CD4-positive, alpha-beta T cell treated with Interleukin-4 for 4 hours (primary cell): ENCODE measurements around the gene APBA1.
A peak's percentile ranks its signal among the peaks of the same experiment; 100 is the strongest.

Experiments
- DNase-seq: peaks from one replicate; pipeline ENCODE4 v3.0.0-alpha.2; 2020

APBA1 gene

DNA sequence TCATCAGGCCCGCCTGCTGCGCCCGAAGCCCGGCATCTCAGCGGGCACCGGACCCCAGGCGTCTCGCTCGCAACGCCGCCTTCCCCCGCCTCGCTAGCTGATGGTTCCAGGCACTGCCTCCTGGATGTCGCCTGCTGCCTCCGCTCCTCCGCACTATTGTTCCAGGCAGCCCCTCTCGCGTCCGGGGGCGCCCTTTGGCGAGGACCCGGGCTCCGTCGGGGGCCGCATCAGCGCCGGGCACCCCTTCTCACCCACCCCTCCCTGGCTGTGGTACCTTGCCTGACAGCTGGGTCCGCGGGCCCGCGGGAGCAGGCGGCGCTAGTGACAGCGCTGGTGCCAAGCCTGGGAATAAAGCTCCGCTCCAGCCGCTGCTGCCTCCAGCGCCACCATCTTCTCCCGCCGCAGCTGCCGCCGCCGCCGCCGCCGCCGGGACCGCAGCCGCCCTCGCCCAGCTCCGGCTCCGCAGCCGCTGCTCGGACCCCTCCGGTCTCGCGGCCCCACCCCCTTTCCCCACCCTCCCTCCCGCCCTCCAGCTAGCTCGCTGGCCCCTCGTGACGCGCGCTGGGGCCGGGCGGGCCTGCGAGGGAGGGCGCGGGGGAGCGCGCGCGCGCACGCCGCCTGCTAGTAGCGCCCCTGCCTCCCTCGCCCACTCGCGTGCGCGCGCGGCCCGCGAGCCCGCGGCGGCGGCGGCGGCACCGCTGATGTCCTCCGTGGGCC is at the start of gene APBA1:
Gene APBA1, minus strand, starts transcription at position 493 of the 717 bp plus-strand sequence.
- peak; percentile 35 for DNase-seq

DNA sequence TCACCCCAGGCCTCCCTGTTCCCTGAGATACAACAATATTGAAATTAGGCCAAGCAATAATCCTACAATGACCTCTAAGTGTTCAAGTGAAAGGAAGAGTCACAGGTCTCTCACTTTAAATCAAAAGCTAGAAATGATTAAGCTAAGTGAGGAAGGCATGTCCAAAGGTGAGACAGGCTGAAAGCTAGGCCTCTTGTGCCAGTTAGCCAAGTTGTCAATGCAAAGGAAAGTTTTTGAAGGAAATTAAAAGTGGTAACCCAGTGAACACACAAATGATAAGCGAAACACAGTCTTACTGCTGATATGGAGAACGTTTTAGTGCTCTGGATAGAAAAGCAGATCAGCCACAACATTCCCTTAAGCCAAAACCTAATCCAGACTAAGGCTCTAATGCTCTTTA is 47.8 kb upstream of the APBA1 start:
- no peak for DNase-seq

DNA sequence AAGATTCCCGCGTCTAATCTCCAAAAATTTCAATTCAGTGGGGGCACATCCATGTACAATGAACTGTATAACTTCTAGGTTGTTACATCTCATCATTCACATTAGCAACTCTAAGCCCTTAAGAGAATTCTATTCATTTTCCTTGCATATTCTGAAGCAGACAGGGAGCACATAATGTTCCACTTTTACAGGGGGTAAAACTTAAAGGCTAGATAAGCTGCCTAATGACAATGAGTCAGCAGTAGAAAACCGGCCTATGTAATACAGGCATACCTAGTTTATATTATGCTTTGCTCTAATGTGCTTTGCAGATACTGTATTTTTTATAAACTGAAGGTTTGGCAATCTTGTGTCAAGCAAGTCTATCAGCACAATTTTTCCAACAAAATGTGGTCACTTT is 47.2 kb upstream of the APBA1 start:
- no peak for DNase-seq

DNA sequence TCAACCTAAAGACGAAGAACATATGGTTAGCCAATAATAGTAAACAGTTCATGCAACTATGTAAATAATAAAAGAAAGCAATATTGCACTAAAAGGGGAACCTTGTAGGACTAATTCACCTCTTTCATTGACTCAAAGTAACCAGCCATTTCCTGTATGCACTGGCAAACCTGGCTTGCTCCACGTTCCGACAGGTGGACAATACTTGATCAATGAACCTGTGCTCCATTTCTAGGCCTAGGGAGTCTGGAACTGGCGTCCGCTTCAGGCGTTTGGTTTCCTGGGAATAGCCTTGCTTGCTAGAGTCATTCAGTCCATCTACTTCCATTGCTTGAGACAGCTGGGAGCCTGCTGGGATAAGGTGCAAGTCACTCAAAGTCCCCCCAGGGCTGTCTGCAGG is 46.0 kb upstream of the APBA1 start:
- no peak for DNase-seq

DNA sequence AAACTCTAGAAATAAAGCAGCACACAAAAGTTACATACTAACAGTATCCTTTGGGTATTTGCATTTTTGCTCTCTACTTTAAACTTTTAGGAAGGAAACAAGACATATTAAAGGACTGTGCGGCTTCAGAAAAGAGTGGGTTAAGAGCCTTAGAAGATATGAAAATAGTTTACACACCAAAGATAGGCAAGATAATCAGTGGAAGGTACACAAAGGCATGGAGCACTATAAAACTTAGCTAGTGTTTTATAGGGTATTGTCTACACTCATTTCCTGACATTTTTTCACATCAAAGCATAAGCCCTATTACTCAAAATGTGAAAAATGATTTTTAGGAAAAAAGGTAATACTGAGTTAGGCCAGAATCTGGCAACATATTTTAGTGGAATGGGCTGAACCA is 43.7 kb upstream of the APBA1 start:
- DNase-seq, result no peak

DNA sequence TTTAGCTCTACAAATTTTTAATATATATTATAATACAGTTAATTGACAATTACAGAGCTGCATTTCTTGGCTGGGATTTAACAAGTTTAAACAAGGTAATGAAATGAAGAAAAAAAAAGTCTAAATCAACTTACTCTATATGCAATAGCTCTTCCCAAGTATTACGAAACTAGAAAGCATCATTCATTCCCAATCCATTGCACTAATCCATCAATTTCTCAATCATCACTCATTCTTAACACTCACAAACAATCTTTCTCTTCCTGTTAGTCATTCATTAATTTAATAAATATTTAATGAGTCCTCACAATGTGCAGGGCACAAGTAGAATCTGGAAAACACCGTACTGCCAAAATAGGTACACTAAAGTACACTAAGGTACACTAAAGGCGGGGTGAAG is 42.9 kb upstream of the APBA1 start:
- no peak for DNase-seq

DNA sequence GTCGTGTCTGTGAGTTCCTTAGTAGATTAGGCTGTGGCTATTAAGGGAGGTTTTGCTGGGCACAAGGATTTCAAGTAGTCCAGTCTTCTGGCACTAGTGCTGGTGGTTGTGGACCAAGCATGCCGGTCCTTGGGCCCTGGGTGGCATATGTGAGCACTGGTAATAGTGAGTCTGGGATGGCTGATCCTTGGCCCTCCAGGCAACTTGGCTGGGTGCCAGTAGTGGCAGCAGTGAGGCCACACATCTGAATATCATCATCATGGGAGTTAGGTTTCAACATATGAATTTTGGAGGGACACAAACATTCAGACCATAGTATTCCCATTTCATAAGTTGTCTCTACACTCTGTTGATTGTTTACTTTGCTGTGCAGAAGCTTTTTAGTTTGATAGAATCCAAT is 25.3 kb upstream of the APBA1 start:
- DNase-seq, result no peak

DNA sequence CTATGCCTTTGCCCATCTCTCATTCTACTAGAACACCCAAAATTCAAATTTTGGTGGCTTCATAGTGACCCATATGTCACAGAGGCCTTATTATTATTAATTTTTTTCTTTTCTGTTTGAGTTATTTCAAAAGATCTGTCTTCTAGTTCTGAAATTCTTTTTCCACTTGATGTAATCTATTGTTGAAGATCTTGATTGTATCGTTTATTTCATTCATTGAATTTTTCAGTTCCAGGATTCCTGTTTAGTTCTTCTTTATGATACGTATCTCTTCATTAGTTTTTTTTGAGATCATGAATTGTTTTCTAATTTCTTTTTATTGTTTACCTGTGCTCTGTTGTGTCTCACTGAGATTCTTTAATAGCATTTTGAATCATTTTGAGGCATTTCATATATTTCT is 24.6 kb upstream of the APBA1 start:
- no peak for DNase-seq

DNA sequence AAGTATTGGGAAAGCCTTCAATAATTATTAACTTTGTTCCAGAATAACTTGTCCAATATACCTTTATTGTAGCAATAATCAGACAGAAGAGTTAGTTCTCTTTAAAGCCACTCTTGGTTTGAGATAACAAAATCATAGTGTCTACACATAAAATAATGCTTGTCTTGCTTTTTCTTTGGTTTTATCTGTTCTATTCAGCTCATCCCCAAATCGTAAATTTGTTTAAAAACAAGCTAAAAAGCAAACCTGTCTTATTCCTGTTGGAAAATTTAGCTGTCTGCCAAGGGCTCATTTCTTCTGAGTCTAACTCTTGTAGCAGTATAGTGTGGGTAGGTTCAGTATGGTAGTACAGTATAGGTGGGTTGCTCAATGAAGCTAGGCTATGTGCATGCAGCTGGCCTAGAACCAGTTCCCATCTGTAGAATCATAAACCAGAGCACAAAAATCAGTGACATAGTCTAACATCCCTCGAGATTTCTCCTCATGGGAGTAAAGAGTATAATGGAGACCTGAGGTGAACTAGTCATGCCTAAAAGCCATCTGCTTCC is 17.9 kb upstream of the APBA1 start:
- no peak for DNase-seq

DNA sequence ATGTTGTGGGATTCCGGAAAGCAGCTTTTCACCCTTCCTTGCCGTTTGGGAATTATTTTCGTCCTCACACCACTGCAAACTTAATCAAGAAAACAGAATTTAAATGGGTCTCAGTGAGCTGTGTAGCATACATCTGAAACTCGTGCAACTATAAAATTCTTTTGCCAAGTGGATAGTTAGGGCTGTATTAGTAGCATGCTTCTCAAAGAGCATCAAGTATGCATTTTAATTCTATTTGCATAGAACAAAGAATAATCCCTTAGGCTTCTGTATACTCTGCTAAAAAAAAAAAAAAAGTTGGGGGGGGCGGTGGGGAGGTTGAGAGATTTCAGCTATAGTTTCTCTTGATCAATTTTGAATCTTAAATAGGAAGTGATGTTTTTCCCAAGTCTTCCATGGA is 11.8 kb upstream of the APBA1 start:
- no peak for DNase-seq

DNA sequence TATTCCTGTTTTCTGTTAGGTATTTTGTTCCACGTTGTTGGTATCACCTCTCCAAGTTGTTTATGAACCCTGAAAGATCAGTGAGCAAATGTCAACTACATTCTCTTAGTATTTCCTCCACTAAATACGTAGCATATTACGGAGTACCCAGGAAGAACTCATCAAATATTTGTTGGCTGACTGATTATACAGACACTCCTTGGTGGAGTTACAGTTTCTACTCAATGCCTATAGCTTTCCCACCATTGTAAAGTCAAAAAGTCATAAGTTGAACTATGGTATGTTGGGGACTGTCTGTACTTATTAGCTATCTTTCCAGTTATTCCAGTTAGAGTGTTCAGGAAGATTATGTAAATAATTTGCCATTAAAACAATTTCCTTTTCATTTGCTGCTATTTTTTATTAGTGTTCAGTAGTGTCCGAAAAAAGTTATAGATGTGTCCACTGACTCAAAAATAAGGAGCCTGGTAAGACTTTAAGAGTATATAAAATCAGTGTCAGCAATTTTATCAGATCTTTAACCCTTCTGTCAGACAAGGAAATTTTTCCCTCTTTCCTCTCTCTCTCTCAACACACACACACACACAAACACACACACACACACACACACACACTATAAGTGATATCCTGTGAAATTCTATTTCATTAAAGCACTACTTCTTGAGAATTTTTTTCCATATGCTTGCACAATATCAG is 6.8 kb upstream of the APBA1 start:
- DNase-seq, result no peak

DNA sequence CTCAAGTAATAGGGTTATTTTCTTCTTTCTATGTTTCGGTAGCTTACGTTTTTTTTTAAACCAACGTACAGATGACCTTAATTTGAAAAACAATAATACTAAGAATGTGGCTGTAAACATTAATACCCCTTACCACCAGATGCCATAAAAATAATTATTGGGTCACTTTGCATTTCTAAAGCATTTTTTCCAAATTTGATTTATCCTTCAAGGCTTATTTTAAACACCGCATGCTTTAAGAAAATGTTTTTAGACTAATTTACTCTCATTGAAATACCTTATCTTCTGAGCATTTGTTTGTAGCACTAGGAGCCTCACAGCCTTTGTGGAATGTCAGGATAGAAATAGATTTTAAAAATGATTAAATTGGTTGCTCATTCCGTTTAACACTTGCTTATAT is 5.8 kb upstream of the APBA1 start:
- DNase-seq, result no peak

DNA sequence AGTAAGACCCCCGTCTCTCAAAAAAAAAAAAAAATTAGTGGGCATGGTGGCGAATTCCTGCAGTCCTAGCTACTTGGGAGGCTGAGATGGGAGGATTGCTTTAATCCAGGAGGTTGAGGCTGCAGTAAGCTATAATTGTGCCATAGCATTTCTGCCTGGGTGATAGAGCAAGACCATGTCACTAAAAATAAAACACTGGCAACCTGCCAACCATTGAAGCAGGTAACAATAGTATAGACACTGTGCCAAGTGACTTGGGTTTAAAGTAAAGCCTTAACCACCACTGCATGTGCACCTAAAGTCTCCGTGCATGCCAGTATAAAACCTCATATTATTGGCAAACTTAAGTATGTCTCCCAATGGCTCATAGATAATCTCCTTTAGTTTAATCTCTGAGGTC is 3.4 kb upstream of the APBA1 start:
- no peak for DNase-seq

DNA sequence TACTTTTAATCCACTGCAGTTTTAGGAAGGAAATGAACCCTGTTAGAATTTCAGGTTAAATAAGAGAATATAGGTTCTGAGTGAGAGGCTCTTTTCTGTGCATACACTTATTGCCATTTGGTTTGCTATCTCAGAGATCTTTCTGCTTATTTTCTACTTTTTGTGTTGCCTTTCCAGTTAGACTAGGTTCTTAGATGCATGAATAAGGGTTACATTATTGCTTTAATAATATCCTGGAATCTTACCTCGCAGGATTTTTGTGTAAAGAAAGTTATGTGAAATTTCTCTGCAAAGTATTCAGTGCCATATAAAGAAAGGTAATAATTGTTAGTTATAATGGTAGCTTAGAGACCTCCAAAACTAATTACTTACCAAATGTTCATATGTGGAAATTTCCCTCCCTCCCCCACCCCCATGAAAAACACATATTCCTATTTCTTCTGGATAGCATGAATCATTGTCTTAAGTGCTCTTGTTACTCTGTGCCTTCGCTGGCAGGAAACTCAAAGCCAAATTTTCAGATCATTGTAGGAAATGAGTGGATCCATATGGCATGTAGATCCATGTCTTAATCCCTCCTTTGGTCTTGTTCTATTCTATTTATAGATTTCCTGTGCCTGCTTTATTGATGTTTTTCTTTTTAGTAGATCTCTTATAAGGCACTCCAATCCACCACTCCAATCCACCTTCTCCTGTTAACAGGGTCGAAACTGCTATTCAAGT is 2.7 kb upstream of the APBA1 start:
- no peak for DNase-seq

DNA sequence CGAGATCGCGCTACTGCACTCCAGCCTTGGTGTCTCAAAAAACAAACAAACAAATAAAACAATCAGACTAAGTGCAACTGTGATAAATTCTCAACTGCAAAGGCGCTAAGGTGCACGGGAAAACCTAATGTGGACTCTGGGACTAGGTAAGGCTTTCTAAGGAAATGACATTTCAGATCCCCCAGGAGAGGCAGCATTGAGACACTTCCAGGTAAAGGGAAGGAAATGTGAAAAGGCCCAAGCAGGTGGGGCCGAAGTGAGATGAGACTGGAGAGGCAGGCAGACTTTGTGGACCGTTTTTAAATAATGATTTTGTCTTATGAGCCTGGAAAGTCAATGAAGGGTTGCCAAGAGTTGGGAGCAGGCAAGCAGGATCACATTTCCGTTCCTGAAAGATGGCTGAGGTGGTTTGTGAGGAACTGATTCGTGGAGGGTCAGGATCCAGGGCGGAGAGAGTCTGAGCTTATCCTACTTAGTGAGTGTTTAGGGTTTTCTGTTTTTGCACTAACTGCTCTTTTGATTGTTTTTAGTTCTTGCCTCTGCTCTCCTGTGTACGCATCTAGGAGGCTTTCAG is 2.0 kb upstream of the APBA1 start:
- no peak for DNase-seq

DNA sequence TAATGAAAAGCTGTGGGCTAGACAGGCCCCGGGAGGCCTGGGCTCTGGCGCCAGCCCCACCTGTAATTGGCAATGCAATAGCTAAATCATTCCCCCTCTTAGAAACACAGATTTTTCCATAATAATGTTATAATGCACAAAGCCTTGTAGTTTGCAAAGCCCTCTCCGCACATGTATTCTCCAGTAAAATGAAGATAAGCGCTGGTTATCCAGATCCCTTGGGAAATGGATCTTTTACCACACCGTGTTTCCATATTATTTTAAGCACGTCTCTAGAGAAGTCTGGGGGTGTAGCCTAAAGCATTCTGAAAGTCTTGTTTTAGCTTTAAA is 1.1 kb upstream of the APBA1 start:
- no peak for DNase-seq

DNA sequence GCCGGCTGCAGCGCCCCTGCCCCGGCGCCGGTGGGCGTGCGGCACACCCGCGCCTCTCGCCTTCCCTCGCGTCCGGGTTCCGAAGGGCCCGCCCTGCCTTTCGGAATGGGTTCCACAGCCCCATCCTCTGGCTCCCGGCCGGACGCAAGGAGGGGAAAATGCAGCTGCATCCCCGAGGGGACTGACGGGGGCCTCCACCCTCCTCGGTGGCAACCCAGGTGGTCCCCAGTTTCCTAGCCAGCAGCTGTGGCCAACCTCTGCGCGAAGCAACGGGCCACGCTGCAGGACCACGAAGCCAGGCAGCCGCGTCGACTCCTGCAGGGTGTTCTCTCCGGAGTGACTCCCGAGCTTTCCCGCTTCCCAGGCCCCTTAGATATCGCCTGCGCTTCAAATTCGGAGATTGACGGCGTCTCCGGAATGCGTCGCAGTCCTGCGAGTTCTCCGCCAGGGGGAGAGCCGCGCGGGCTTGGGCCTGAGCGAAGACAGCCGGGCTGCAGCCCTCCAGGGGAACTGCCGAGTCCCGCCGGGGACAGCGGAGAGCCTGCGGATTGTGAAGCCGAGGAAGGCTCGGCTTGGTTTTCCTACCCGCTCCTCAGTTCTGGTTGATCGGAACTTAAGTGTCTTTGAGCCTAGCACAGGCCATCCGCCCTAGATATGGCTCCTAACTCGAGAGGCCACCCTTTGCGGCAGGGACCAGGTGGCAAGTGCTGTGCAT is 582 bp upstream of the APBA1 start:
- peak; percentile 60 for DNase-seq

DNA sequence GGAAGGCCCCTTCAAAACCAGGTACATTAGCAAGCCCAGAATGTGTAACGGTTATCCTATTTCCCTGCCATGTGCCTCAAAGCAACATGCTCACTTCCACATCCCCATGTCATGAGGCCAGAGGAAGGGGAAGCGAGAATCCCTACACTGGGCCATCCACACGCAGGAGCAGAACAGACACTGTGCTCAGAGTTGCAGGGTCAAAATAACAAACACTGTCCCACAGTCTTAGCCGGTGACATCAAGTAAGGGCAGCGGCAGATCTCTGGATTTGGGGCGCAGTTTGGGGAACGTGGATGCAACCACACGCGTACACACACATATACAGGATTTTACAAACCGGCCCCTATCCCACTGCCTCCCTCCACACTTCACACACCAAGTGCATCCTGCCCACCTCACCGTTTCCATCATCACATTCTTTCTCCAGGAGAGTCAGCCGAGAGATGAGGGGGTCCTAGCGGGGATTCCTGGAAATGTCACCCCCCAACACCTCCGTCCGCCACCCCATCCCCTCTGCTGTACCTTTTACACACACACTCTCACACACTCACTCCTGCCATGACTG is 776 bp downstream of the APBA1 start:
- DNase-seq, result no peak

DNA sequence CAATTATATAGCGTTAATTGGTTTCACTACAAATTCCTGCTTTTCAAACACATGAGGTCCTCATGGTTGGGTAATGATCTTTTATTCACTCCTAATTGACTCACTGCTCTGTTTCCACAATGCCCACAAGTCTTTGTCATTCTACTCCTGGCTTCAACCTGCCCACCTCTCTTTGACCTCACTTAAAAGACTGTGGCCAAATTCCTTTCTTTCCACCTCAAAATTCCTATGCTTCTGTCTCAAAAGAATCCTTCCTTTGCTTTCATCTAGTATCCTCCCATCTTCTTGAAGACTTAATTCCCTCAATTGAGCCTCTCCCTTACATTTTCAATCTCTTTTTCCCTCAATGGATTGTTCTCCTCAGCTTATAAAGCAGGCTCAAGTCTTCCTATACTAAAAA is 4.9 kb downstream of the APBA1 start:
- no peak for DNase-seq

DNA sequence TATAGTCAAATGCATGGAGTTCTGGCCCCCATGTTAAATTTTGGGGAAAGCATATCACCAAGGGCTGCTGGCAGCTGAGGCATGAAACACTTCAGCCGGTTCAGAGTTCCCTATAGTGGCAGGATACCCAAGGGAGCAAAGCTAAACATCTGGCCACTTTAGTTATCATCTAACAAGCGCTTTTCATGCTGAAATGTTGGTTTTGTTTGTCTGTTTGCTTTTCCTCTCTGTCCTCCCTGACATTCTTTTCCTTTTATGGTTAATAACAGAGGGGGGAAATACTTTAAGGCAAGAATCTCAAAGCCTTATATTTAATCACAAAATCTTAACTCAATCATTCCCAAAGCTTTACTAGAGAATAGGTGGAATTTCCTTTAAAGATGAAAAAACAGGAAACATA is 11.9 kb downstream of the APBA1 start:
- no peak for DNase-seq

DNA sequence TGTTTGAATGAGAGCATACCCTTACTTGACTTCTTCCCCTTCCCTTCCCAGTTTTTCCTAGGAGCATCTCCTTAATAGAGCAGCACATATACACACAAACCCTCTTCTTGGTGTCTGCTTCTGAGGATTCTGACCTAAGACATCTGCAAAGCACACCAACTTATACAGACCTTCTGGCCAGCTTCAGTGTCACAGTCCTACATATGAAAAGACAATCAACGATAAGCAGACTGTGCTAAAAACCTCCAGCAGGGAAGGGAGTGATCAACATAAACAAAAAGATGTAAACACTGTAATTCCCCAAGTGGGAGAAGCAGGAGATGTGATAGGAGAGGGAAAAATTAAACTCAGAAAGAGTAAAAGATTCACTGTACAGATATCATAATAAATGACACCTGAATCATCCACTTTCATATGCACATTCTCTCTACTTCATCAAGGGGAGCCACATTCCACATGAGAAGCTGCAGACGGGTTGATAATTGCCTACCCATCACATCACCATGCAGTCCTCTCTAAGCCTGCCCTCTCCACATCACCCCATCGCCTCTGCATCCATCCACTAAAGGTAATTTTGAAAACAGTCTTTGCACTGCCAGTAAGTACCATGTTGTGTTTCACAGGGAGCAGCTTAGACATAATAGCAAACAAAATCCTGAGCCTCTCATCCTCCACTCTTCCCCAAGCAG is 13.0 kb downstream of the APBA1 start:
- DNase-seq, result no peak

DNA sequence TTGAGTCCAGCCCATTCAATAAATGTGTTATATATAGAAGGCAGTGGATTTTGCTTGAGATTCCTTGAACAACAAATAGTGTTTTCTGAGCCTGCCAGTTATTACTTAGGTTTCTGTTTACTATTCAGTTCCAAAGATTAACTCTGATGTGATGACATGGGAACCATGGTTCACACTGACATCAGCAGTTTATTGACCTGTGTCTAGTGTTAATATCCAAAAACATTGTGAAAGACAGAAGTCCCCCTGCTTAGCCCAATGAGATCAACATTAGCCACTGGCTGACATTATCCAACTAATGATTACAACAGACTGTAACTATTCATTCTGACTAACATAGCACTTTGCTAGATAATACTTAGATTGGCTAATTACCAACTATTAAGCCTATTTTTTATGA is 14.9 kb downstream of the APBA1 start:
- no peak for DNase-seq
